Neutrophil (primary cell): Measurements from ENCODE around the gene EEIG2.
A peak's percentile ranks its signal among the peaks of the same experiment; 100 is the strongest.

Experiments used
- H3K27ac ChIP-seq: fragments of 200-600 bp; sonication (generic); 2 replicates; pipeline ENCODE4 v1.5.1; 2016; ENCODE audit warnings: mild to moderate bottlenecking, moderate library complexity
- H3K27me3 ChIP-seq: fragments of 200-600 bp; sonication (generic); 2 replicates; pipeline ENCODE4 v1.6.0; 2016; ENCODE audit warnings: mild to moderate bottlenecking
- H3K36me3 ChIP-seq: fragments of 200-600 bp; sonication (generic); 2 replicates; pipeline ENCODE4 v1.5.1; 2017
- H3K4me1 ChIP-seq, 2 experiments: fragments of 200-600 bp in 1 of 2; sonication (generic) in 1 of 2; 1 replicate in 1 of 2; 2 replicates in 1 of 2; pipeline versions ENCODE4 v1.5.1 to v1.6.1; 2013 to 2016; ENCODE audit warnings: low read depth in 1 of 2, low read length in 1 of 2, mild to moderate bottlenecking in 1 of 2, moderate library complexity in 1 of 2; ENCODE audit not compliant: control insufficient read depth in 1 of 2, insufficient read depth in 1 of 2
- H3K4me3 ChIP-seq, 2 experiments: fragments of 200-600 bp in 1 of 2; sonication (generic) in 1 of 2; 1 replicate in 1 of 2; 2 replicates in 1 of 2; pipeline ENCODE4 v1.5.1; 2013 to 2016; ENCODE audit warnings: low read depth in 1 of 2, low read length in 1 of 2, mild to moderate bottlenecking in 1 of 2, moderate library complexity in 1 of 2
- H3K9me3 ChIP-seq: fragments of 200-600 bp; sonication (generic); 2 replicates; pipeline ENCODE4 v1.5.1; 2016
- CTCF ChIP-seq: fragments of 200-600 bp; sonication (generic); IDR thresholded peaks from 2 replicates; pipeline ENCODE4 v1.5.1; 2016; ENCODE audit warnings: antibody characterized with exemption

Gene EEIG2

GRCh38 chr1:108574008-108574407 lies 14.1 kb downstream of the EEIG2 start:
- H3K27me3 ChIP-seq: no peaks in the 10 kb centered on the region
- no peak for TF ChIP-seq CTCF
- H3K4me1 ChIP-seq: peaks cover 25 to 26% of the 10 kb centered on the region in 2 experiments
- no peak overlapping the region for H3K4me3 ChIP-seq
- H3K27ac ChIP-seq: no peak overlapping the region
- H3K36me3 ChIP-seq: no peaks in the 10 kb centered on the region
- H3K9me3 ChIP-seq: no peaks in the 10 kb centered on the region

GRCh38 chr1:108575375-108575774 lies 15.5 kb downstream of the EEIG2 start:
- Histone ChIP-seq H3K9me3 (no peaks in the 10 kb centered on the region), H3K4me3 (no peak overlapping the region), H3K27ac (no peak overlapping the region), H3K36me3 (no peaks in the 10 kb centered on the region), H3K4me1 (peaks cover 18 to 19% of the 10 kb centered on the region in 2 experiments), H3K27me3 (no peaks in the 10 kb centered on the region)
- TF ChIP-seq CTCF: no peak

GRCh38 chr1:108583757-108584427 lies 24.0 kb downstream of the EEIG2 start:
- no peak overlapping the region for H3K4me3 ChIP-seq
- H3K27ac ChIP-seq: peak overlapping the region; percentile 70
- H3K4me1 ChIP-seq: peaks cover 41 to 58% of the 10 kb centered on the region in 2 experiments
- H3K36me3 ChIP-seq: no peaks in the 10 kb centered on the region
- TF ChIP-seq CTCF: no peak
- H3K27me3 ChIP-seq: no peaks in the 10 kb centered on the region
- no peaks in the 10 kb centered on the region for H3K9me3 ChIP-seq

- Histone ChIP-seq H3K27ac (peak overlapping the region; percentile 70), H3K36me3 (no peaks in the 10 kb centered on the region), H3K4me3 (peak overlapping the region in 1 of 2 experiments; percentile 11), H3K9me3 (no peaks in the 10 kb centered on the region), H3K4me1 (peaks cover 41 to 58% of the 10 kb centered on the region in 2 experiments), H3K27me3 (no peaks in the 10 kb centered on the region)
- TF ChIP-seq CTCF: no peak
Observed at GRCh38 chr1:108584428-108584856, 24.5 kb downstream of the EEIG2 start.

- Histone ChIP-seq H3K27me3 (no peaks in the 10 kb centered on the region), H3K27ac (peak overlapping the region; percentile 70), H3K4me1 (peaks cover 47 to 64% of the 10 kb centered on the region in 2 experiments), H3K36me3 (no peaks in the 10 kb centered on the region), H3K9me3 (no peaks in the 10 kb centered on the region), H3K4me3 (no peak overlapping the region)
- no peak for TF ChIP-seq CTCF
Observed at GRCh38 chr1:108585313-108585712, 25.4 kb downstream of the EEIG2 start.
